Keratinocyte (primary cell): Measurements from ENCODE around the gene NUSAP1. TPM values are rescaled to one million over a fixed set of nuclear protein-coding genes. Genes with fewer than 3 reads are reported as not detected.
"Not testable (repeated sequence)": the region's sequence is repeated elsewhere in the genome, so short reads cannot be mapped to it uniquely, and the experiment has no call there.

ENCODE experiments used
- DNase-seq: peaks from one replicate; pipeline ENCODE4 v3.0.0-alpha.2; 2011; ENCODE audit warnings: low read depth, missing footprints, low spot score
- FAIRE-seq: peaks from 2 replicates; lab custom pipeline; 2011; peaks lifted over from hg19 to GRCh38; lab: Jason Lieb, UNC
- H2AFZ ChIP-seq: 2 replicates; pipeline ENCODE4 v1.6.0; 2012; ENCODE audit warnings: low read length, control low read depth, inconsistent platforms; ENCODE audit not compliant: control insufficient read depth
- H3K27ac ChIP-seq: 2 replicates; pipeline ENCODE4 v1.5.1; 2011; ENCODE audit warnings: low read length; ENCODE audit not compliant: control insufficient read depth, insufficient read depth
- H3K27me3 ChIP-seq: 3 replicates; pipeline ENCODE4 v1.6.0; 2011; ENCODE audit warnings: low read length; ENCODE audit not compliant: control insufficient read depth, insufficient read depth; ENCODE audit errors: extremely low read depth
- H3K36me3 ChIP-seq, 2 experiments: 2 replicates in 1 of 2; 3 replicates in 1 of 2; pipeline ENCODE4 v1.5.1; 2011; ENCODE audit warnings: low read length in 2 of 2, mild to moderate bottlenecking in 1 of 2; ENCODE audit not compliant: control insufficient read depth in 2 of 2, insufficient read depth in 2 of 2; ENCODE audit errors: extremely low read depth in 1 of 2
- H3K4me1 ChIP-seq: 3 replicates; pipeline ENCODE4 v1.5.1; 2011; ENCODE audit warnings: low read length; ENCODE audit not compliant: control insufficient read depth, insufficient read depth; ENCODE audit errors: extremely low read depth
- H3K4me2 ChIP-seq: 3 replicates; pipeline ENCODE4 v1.6.0; 2011; ENCODE audit warnings: low read depth, low read length; ENCODE audit not compliant: control insufficient read depth, insufficient read depth; ENCODE audit errors: extremely low read depth
- H3K4me3 ChIP-seq, 3 experiments: fragments of 200-600 bp in 1 of 3; sonication (generic) in 1 of 3; 2 replicates in 2 of 3; 3 replicates in 1 of 3; pipeline ENCODE4 v1.5.1; 2011 to 2016; ENCODE audit warnings: low read length in 3 of 3, mild to moderate bottlenecking in 3 of 3, control low read depth in 2 of 3, inconsistent platforms in 1 of 3, low read depth in 1 of 3, mixed read lengths in 1 of 3, mixed run types in 1 of 3, moderate library complexity in 1 of 3; ENCODE audit not compliant: control insufficient read depth in 2 of 3, insufficient read depth in 2 of 3; ENCODE audit errors: extremely low read depth in 1 of 3
- H3K79me2 ChIP-seq: 2 replicates; pipeline ENCODE4 v1.6.0; 2012; ENCODE audit warnings: low read length; ENCODE audit not compliant: control insufficient read depth, insufficient read depth
- H3K9ac ChIP-seq: 3 replicates; pipeline ENCODE4 v1.6.0; 2011; ENCODE audit warnings: low read length; ENCODE audit not compliant: control insufficient read depth, insufficient read depth; ENCODE audit errors: extremely low read depth
- H3K9me1 ChIP-seq: 3 replicates; pipeline ENCODE4 v1.6.0; 2011; ENCODE audit warnings: low read length; ENCODE audit not compliant: control insufficient read depth, insufficient read depth; ENCODE audit errors: extremely low read depth
- H3K9me3 ChIP-seq: 2 replicates; pipeline ENCODE4 v1.5.1; 2012; ENCODE audit warnings: low read depth, low read length; ENCODE audit not compliant: control insufficient read depth
- H4K20me1 ChIP-seq: 3 replicates; pipeline ENCODE4 v1.6.0; 2011; ENCODE audit warnings: low read length; ENCODE audit not compliant: control insufficient read depth, insufficient read depth; ENCODE audit errors: extremely low read depth
- CTCF ChIP-seq, 3 experiments: IDR thresholded peaks in 1 of 3; conservative IDR thresholded peaks in 1 of 3; optimal IDR thresholded peaks in 1 of 3; 2 replicates in 2 of 3; 3 replicates in 1 of 3; pipeline versions ENCODE3 to v1.5.1; 2011; ENCODE audit warnings: low read length in 3 of 3, mild to moderate bottlenecking in 3 of 3, moderate library complexity in 2 of 3, control low read depth in 1 of 3, inconsistent platforms in 1 of 3; ENCODE audit not compliant: insufficient read depth in 2 of 3; ENCODE audit errors: extremely low read depth in 1 of 3
- EZH2 ChIP-seq: IDR thresholded peaks from one replicate; pipeline ENCODE4 v1.6.1; 2012; ENCODE audit warnings: inconsistent platforms, mild to moderate bottlenecking, low read length, moderate library complexity
- dilution Hi-C: fragments of 300-500 bp; cut with MboI; formaldehyde crosslinking; loops from one replicate; pipeline ENCODE4 v1.7.0; 2020; ENCODE audit warnings: low sequenced_read_pairs; ENCODE audit not compliant: extremely low pct_ligation_motif_present
- polyA plus RNA-seq, 5 experiments: library from polyadenylated mRNA; depleted of rRNA in 3 of 5; stranded (reverse) in 3 of 5; stranded (forward) in 1 of 5; unstranded in 1 of 5; fragments of >200 nt; gene quantifications; 1 replicate in 1 of 5; 2 replicates in 3 of 5; 3 replicates in 1 of 5; pipeline versions ENCODE4 v1.2.1 to v1.2.3, GENCODE V29; 2011 to 2012; ENCODE audit warnings: missing spikeins in 2 of 5, low read depth in 1 of 5, low replicate concordance in 1 of 5

The NUSAP1 gene
- polyA plus RNA-seq, 1 donor (not counting 4 experiments of a cell fraction or from before 2014, with no cell fraction given), result 39.5 TPM

DNA sequence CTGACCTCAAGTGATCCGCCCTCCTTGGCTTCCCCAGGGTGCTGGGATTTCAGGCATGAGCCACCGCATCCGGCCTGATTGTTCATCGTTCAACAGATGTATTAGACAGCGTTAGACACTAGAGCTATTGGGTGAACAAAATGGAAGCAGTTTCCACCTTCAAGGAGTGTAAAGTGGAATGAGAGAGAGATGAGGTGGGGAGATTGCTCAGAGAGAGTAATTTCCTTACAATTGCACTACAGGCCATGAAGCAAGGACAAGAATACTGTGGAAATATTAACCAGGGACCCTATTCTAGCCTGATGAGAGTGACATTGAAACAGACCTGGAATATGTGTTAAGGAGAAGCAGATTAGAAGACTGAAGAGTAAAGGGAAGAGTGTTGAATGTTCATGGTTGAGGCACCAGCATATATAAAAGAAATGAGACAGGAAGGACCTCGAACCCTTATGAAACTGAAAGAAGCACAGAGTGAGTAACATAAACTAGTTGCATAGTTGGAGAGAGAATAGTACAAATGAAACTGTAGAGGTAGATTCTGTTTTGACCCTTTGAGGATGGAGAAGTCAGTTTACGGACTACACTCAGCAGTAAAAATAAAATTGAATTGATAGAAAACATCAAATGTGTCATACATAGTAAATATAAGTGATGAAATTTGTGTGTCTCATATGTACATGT is 91.4 kb downstream of the NUSAP1 start:
- Histone ChIP-seq H3K9me1 (peaks cover 2% of the 10 kb centered on the region), H4K20me1 (no peaks in the 10 kb centered on the region), H2AFZ (no peak overlapping the region), H3K36me3 (no peaks in the 10 kb centered on the region), H3K27me3 (no peaks in the 10 kb centered on the region), H3K9me3 (no peaks in the 10 kb centered on the region), H3K4me3 (no peak overlapping the region), H3K9ac (no peak overlapping the region), H3K79me2 (peaks cover 82% of the 10 kb centered on the region), H3K4me2 (no peak overlapping the region), H3K4me1 (no peaks in the 10 kb centered on the region), H3K27ac (no peak overlapping the region)
- TF ChIP-seq CTCF (optimal IDR thresholded peaks at IDR 0.05 in 1 of 3, IDR thresholded peaks at IDR 0.05 in 1 of 3, conservative IDR thresholded peaks at IDR 0.05 in 1 of 3; ENCODE audit: extremely low read depth in 1 of 3, insufficient read depth in 2 of 3, low read length in 3 of 3), result no peak
- TF ChIP-seq EZH2, result no peak
- FAIRE-seq (no peak), DNase-seq (no peak)
- dilution Hi-C loops, result no loop called here

GRCh38 chr15:41424809-41425208 is 92.1 kb downstream of the NUSAP1 start:
- no peak for TF ChIP-seq CTCF (optimal IDR thresholded peaks at IDR 0.05 in 1 of 3, IDR thresholded peaks at IDR 0.05 in 1 of 3, conservative IDR thresholded peaks at IDR 0.05 in 1 of 3; ENCODE audit: extremely low read depth in 1 of 3, insufficient read depth in 2 of 3, low read length in 3 of 3)
- TF ChIP-seq EZH2, result no peak
- Histone ChIP-seq H4K20me1 (no peaks in the 10 kb centered on the region), H2AFZ (no peak overlapping the region), H3K9ac (no peak overlapping the region), H3K9me1 (peaks cover 3% of the 10 kb centered on the region), H3K27ac (no peak overlapping the region), H3K4me3 (no peak overlapping the region), H3K9me3 (no peaks in the 10 kb centered on the region), H3K4me2 (no peak overlapping the region), H3K79me2 (peaks cover 81% of the 10 kb centered on the region), H3K36me3 (no peaks in the 10 kb centered on the region), H3K27me3 (no peaks in the 10 kb centered on the region), H3K4me1 (no peaks in the 10 kb centered on the region)
- no peak for DNase-seq
- dilution Hi-C loops, result no loop called here
- no peak for FAIRE-seq

DNA sequence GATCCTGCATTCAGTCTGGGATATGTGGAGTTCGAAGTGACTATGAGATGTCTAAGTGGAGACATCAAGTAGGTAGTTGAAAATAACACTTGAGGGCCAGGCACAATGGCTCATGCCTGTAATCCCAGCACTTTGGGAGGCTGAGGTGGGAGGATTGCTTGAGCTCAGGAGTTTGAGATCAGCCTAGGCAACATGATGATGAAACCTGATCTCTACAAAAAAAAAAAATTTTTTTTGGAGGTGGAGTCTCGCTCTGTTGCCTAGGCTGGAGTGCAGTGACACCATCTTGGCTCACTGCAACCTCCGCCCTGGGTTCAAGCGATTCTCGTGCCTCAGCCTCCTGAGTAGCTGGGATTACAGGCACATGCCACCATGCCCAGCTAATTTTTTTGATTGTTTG is 93.2 kb downstream of the NUSAP1 start:
- H3K4me3 ChIP-seq, dilution Hi-C loops, H3K9me3 ChIP-seq, H3K4me2 ChIP-seq, H3K9ac ChIP-seq, H3K9me1 ChIP-seq, H3K27me3 ChIP-seq, H3K36me3 ChIP-seq, H3K27ac ChIP-seq, FAIRE-seq, H2AFZ ChIP-seq, H4K20me1 ChIP-seq, DNase-seq, H3K4me1 ChIP-seq: not testable (repeated sequence)
- H3K79me2 ChIP-seq, result peaks cover 70% of the 10 kb centered on the region
